ENCODE results near the gene PLEKHG3. TPM values are rescaled to one million over a fixed set of nuclear protein-coding genes. Genes with fewer than 3 reads are reported as not detected.

Gene PLEKHG3
- total RNA-seq, 1 experiment from 2014 or later: 75.3 TPM

GRCh38 chr14:64715146-64715627, 11.0 kb downstream of the PLEKHG3 start (continued):
- TF ChIP-seq E2F5 (CRISPR knock-in tag; IDR thresholded peaks at IDR 0.05) (no peak), ZNF219 (CRISPR knock-in tag; IDR thresholded peaks at IDR 0.05; ENCODE audit: borderline replicate concordance) (no peak), NFYB (CRISPR knock-in tag; conservative IDR thresholded peaks at IDR 0.05; ENCODE audit: low read depth) (no peak), NFE2L1 (CRISPR knock-in tag; IDR thresholded peaks at IDR 0.05) (0 out of 2 replicates have a peak, but pooled peaks have one; percentile 27)
- TF ChIP-seq, protein P1, sequence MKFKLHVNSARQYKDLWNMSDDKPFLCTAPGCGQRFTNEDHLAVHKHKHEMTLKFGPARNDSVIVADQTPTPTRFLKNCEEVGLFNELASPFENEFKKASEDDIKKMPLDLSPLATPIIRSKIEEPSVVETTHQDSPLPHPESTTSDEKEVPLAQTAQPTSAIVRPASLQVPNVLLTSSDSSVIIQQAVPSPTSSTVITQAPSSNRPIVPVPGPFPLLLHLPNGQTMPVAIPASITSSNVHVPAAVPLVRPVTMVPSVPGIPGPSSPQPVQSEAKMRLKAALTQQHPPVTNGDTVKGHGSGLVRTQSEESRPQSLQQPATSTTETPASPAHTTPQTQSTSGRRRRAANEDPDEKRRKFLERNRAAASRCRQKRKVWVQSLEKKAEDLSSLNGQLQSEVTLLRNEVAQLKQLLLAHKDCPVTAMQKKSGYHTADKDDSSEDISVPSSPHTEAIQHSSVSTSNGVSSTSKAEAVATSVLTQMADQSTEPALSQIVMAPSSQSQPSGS (CRISPR knock-in tag; IDR thresholded peaks at IDR 0.05; ENCODE audit: borderline replicate concordance, low read depth): no peak

GRCh38 chr14:64715628-64716412, 11.6 kb downstream of the PLEKHG3 start:
- ChIA-PET CTCF (interaction anchor here (0.9 to 5.2 kb wide), 5 partner anchors 9 to 175 kb away, joined by 3 to 40 read pairs (median 6); partner anchors contain the start of genes HSPA2 and PLEKHG3), POLR2A (interaction anchor here (0.7 to 4.1 kb wide), 5 partner anchors 10 to 33 kb away, joined by 3 to 52 read pairs (median 3); partner anchors contain the start of gene PLEKHG3)
- H3K27ac Mint-ChIP-seq: peak overlapping the region; percentile 78
- peaks cover 32% of the 10 kb centered on the region for H3K36me3 Mint-ChIP-seq
- H3K4me1 Mint-ChIP-seq: peaks cover 71% of the 10 kb centered on the region
- DNase-seq (ENCODE audit: low spot score): peak; percentile 66
- ATAC-seq: peak; percentile 70
- peaks cover 29% of the 10 kb centered on the region for H3K9me3 Mint-ChIP-seq
- TF ChIP-seq FOXK1 (CRISPR knock-in tag; IDR thresholded peaks at IDR 0.05): peak; percentile 88
- TF ChIP-seq, protein P2, sequence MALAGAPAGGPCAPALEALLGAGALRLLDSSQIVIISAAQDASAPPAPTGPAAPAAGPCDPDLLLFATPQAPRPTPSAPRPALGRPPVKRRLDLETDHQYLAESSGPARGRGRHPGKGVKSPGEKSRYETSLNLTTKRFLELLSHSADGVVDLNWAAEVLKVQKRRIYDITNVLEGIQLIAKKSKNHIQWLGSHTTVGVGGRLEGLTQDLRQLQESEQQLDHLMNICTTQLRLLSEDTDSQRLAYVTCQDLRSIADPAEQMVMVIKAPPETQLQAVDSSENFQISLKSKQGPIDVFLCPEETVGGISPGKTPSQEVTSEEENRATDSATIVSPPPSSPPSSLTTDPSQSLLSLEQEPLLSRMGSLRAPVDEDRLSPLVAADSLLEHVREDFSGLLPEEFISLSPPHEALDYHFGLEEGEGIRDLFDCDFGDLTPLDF (CRISPR knock-in tag; IDR thresholded peaks at IDR 0.05): no peak
- peak; percentile 84 for TF ChIP-seq ZNF423 (CRISPR knock-in tag; IDR thresholded peaks at IDR 0.05)
- no peak for TF ChIP-seq NFATC4 (CRISPR knock-in tag; IDR thresholded peaks at IDR 0.05)
- TF ChIP-seq ETV6 (CRISPR knock-in tag; IDR thresholded peaks at IDR 0.05): peak; percentile 88; the same call in 1 of the 2 replicates
- TF ChIP-seq ZNF219 (CRISPR knock-in tag; IDR thresholded peaks at IDR 0.05; ENCODE audit: borderline replicate concordance): peak; percentile 53; the same call in 1 of the 2 replicates
- 0 out of 2 replicates have a peak, but pooled peaks have one; percentile 72 for TF ChIP-seq CBFB (CRISPR knock-in tag; IDR thresholded peaks at IDR 0.05; ENCODE audit: low read depth)
- peak; percentile 94; the same call in 1 of the 2 replicates for TF ChIP-seq FOXP4 (CRISPR knock-in tag; IDR thresholded peaks at IDR 0.05)
- peak; percentile 59; the same call in 1 of the 2 replicates for TF ChIP-seq FOXP1 (CRISPR knock-in tag; IDR thresholded peaks at IDR 0.05; ENCODE audit: borderline replicate concordance)
- TF ChIP-seq, protein P3, sequence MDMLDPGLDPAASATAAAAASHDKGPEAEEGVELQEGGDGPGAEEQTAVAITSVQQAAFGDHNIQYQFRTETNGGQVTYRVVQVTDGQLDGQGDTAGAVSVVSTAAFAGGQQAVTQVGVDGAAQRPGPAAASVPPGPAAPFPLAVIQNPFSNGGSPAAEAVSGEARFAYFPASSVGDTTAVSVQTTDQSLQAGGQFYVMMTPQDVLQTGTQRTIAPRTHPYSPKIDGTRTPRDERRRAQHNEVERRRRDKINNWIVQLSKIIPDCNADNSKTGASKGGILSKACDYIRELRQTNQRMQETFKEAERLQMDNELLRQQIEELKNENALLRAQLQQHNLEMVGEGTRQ (CRISPR knock-in tag; IDR thresholded peaks at IDR 0.05): 0 out of 2 replicates have a peak, but pooled peaks have one; percentile 4
- peak; percentile 74 for TF ChIP-seq ZNF281 (CRISPR knock-in tag; IDR thresholded peaks at IDR 0.05)
- 0 out of 2 replicates have a peak, but pooled peaks have one; percentile 26 for TF ChIP-seq SP1 (CRISPR knock-in tag; conservative IDR thresholded peaks at IDR 0.05)
- TF ChIP-seq ZNF532 (CRISPR knock-in tag; IDR thresholded peaks at IDR 0.05; ENCODE audit: borderline replicate concordance): no peak
- TF ChIP-seq TEAD1 (CRISPR knock-in tag; IDR thresholded peaks at IDR 0.05): peak; percentile 79
- H3K27me3 Mint-ChIP-seq (ENCODE audit: low read depth): peaks cover 24% of the 10 kb centered on the region
- H3K4me3 Mint-ChIP-seq: peak overlapping the region; percentile 72

All from WTC11 (cell line).